GM23338 (cell line): Measurements from ENCODE around the gene METTL18. TPM values are rescaled to one million over a fixed set of nuclear protein-coding genes. Genes with fewer than 3 reads are reported as not detected.

Source experiments
- polyA plus RNA-seq: library from polyadenylated mRNA; unstranded; fragments of >200 nt; fragmentation: Nextera tagmentation; extraction: Ambion mirVana; gene quantifications from 2 replicates; pipeline ENCODE4 v1.2.1, GENCODE V29; 2016
- total RNA-seq: library from RNA; depleted of rRNA; stranded (reverse); fragments of >200 nt; shearing (Covaris generic); gene quantifications from 2 replicates; pipeline ENCODE4 v1.2.3, GENCODE V29; 2014; rRNA removed
- TF ChIP-seq, protein P1 (sequence below): fragments of 250-450 bp; sonication (Bioruptor Pico); IDR thresholded peaks from 2 replicates; pipeline ENCODE4 v1.5.0; 2020; ENCODE audit warnings: mild to moderate bottlenecking, moderate library complexity

The METTL18 gene
- total and polyA plus RNA-seq, 2 experiments from 2014 or later = 9.9 to 13.6 TPM

DNA sequence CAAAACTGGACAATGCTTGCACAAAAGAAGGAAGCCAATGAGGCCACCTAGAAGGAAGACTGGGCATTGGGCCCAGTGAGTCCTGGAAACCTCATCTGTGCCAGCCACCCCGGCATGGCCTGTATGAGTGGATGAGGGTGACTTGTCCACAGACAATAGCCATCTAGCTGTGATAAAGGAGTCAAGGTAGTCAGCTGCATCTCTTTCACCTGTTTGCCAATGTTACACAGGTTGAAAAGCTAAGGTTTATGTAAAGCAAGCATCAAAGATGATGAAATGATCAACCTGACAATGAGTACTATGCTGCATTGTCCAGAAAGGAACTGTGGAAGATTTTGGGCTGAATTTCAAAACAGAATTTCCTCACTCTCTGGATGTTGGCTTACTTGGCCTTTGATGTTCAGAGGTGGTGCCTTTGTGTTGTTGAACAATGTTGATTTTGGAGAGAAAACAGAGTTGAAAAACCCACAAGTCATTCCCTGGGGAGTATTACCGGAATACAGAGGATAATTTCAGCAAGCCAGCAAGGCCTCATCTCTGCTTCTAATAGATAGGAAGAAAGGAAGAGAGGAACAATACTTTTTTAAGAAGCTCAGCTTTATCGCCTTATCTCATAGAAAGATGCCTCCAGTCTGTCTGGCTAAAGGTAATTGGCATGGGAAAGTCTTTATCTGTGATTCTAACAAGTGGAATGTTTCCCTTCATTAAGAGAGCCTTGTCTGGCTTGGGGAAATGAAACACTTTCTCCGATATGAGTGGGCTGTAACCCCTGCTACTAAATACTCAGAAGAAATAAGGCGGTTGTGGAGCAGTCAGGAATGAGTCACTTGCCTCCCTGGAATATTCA, 49.5 kb downstream of the METTL18 start (continued):
- TF ChIP-seq, protein P1, sequence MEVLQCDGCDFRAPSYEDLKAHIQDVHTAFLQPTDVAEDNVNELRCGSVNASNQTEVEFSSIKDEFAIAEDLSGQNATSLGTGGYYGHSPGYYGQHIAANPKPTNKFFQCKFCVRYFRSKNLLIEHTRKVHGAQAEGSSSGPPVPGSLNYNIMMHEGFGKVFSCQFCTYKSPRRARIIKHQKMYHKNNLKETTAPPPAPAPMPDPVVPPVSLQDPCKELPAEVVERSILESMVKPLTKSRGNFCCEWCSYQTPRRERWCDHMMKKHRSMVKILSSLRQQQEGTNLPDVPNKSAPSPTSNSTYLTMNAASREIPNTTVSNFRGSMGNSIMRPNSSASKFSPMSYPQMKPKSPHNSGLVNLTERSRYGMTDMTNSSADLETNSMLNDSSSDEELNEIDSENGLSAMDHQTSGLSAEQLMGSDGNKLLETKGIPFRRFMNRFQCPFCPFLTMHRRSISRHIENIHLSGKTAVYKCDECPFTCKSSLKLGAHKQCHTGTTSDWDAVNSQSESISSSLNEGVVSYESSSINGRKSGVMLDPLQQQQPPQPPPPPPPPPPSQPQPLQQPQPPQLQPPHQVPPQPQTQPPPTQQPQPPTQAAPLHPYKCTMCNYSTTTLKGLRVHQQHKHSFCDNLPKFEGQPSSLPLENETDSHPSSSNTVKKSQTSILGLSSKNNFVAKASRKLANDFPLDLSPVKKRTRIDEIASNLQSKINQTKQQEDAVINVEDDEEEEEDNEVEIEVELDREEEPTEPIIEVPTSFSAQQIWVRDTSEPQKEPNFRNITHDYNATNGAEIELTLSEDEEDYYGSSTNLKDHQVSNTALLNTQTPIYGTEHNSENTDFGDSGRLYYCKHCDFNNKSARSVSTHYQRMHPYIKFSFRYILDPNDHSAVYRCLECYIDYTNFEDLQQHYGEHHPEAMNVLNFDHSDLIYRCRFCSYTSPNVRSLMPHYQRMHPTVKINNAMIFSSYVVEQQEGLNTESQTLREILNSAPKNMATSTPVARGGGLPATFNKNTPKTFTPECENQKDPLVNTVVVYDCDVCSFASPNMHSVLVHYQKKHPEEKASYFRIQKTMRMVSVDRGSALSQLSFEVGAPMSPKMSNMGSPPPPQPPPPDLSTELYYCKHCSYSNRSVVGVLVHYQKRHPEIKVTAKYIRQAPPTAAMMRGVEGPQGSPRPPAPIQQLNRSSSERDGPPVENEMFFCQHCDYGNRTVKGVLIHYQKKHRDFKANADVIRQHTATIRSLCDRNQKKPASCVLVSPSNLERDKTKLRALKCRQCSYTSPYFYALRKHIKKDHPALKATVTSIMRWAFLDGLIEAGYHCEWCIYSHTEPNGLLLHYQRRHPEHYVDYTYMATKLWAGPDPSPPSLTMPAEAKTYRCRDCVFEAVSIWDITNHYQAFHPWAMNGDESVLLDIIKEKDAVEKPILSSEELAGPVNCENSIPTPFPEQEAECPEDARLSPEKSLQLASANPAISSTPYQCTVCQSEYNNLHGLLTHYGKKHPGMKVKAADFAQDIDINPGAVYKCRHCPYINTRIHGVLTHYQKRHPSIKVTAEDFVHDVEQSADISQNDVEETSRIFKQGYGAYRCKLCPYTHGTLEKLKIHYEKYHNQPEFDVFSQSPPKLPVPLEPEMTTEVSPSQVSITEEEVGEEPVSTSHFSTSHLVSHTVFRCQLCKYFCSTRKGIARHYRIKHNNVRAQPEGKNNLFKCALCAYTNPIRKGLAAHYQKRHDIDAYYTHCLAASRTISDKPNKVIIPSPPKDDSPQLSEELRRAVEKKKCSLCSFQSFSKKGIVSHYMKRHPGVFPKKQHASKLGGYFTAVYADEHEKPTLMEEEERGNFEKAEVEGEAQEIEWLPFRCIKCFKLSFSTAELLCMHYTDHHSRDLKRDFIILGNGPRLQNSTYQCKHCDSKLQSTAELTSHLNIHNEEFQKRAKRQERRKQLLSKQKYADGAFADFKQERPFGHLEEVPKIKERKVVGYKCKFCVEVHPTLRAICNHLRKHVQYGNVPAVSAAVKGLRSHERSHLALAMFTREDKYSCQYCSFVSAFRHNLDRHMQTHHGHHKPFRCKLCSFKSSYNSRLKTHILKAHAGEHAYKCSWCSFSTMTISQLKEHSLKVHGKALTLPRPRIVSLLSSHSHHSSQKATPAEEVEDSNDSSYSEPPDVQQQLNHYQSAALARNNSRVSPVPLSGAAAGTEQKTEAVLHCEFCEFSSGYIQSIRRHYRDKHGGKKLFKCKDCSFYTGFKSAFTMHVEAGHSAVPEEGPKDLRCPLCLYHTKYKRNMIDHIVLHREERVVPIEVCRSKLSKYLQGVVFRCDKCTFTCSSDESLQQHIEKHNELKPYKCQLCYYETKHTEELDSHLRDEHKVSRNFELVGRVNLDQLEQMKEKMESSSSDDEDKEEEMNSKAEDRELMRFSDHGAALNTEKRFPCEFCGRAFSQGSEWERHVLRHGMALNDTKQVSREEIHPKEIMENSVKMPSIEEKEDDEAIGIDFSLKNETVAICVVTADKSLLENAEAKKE (CRISPR knock-in tag) = no peak

Other genes starting within 250 kb of the METTL18 start
- not detected in 2 replicates for gene F5, start 208.4 kb downstream of the METTL18 start, total RNA-seq
- 0.10 and 0.16 TPM in 2 replicates for gene F5, start 208.4 kb downstream of the METTL18 start, polyA plus RNA-seq
- gene SELP, start 164.8 kb downstream of the METTL18 start, total RNA-seq = not detected in 2 replicates
- gene SELP, start 164.8 kb downstream of the METTL18 start, polyA plus RNA-seq = not detected in 2 replicates
- gene SELL, start 83.3 kb downstream of the METTL18 start, total RNA-seq = not detected in 2 replicates
- gene SELL, start 83.3 kb downstream of the METTL18 start, polyA plus RNA-seq = not detected in 2 replicates
- not detected in 2 replicates for gene SELE, start 60.8 kb downstream of the METTL18 start, total RNA-seq
- gene SELE, start 60.8 kb downstream of the METTL18 start, polyA plus RNA-seq = not detected in 2 replicates
- gene SCYL3, start 99.0 kb upstream of the METTL18 start, total RNA-seq = 6.1 and 6.8 TPM in 2 replicates
- 1.8 and 2.2 TPM in 2 replicates for gene SCYL3, start 99.0 kb upstream of the METTL18 start, polyA plus RNA-seq